H1 (cell line): ENCODE data around the gene DEDD. TPM values are rescaled to one million over a fixed set of nuclear protein-coding genes. Genes with fewer than 3 reads are reported as not detected.

Source experiments
- CTCF ChIA-PET: fragments of 300-600 bp; sonication (Branson Sonifier 250); formaldehyde crosslinking; loops from one replicate; lab custom pipeline; 2021; ENCODE audit not compliant: partially characterized antibody; lab: Charles Lee
- POLR2A ChIA-PET: fragments of 300-600 bp; sonication (Branson Sonifier 250); formaldehyde crosslinking; loops from one replicate; lab custom pipeline; 2021; ENCODE audit warnings: inconsistent platforms; ENCODE audit not compliant: partially characterized antibody; lab: Charles Lee
- DNase-seq, 2 experiments: peaks; one replicate each; pipeline versions ENCODE4 v3.0.0 to v3.0.0-alpha.2; 2010 to 2022; ENCODE audit warnings: low spot score in 2 of 2, low read depth in 1 of 2, mixed read lengths in 1 of 2
- FAIRE-seq: peaks from 2 replicates; lab custom pipeline; 2011; peaks lifted over from hg19 to GRCh38; lab: Jason Lieb, UNC
- H2AFZ ChIP-seq: 2 replicates; pipeline ENCODE4 v1.8.1; 2012; ENCODE audit warnings: low read length, inconsistent platforms
- H2AK5ac ChIP-seq: 2 replicates; pipeline ENCODE4 v1.6.1; 2013; ENCODE audit warnings: low read depth, low read length
- H2BK120ac ChIP-seq: replicated peaks from 2 replicates; pipeline ENCODE3; 2013; ENCODE audit warnings: low read depth, low read length, inconsistent platforms
- H2BK12ac ChIP-seq: 2 replicates; pipeline ENCODE4 v1.6.1; 2013; ENCODE audit warnings: low read depth, low read length
- H2BK15ac ChIP-seq: 2 replicates; pipeline ENCODE4 v1.6.1; 2013; ENCODE audit warnings: low read length
- H2BK20ac ChIP-seq: 2 replicates; pipeline ENCODE4 v1.6.1; 2013; ENCODE audit warnings: low read length
- H2BK5ac ChIP-seq: 2 replicates; pipeline ENCODE4 v1.6.1; 2013; ENCODE audit warnings: low read depth, low read length
- H3K14ac ChIP-seq: 2 replicates; pipeline ENCODE4 v1.6.1; 2013; ENCODE audit warnings: inconsistent platforms; ENCODE audit not compliant: insufficient read length
- H3K18ac ChIP-seq: 2 replicates; pipeline ENCODE4 v1.6.1; 2013; ENCODE audit warnings: low read length; ENCODE audit errors: extremely low read depth
- H3K23ac ChIP-seq: 2 replicates; pipeline ENCODE4 v1.6.1; 2013; ENCODE audit warnings: inconsistent platforms; ENCODE audit not compliant: insufficient read length
- H3K23me2 ChIP-seq: 2 replicates; pipeline ENCODE4 v1.6.1; 2013; ENCODE audit warnings: low read depth, low read length
- H3K27ac ChIP-seq: 2 replicates; pipeline ENCODE4 v1.6.1; 2011; ENCODE audit warnings: low read depth, low read length, inconsistent platforms
- H3K27me3 ChIP-seq, 4 experiments: replicated peaks in 1 of 4; 1 replicate in 1 of 4; 2 replicates in 3 of 4; pipeline versions ENCODE4 v1.6.1 to v1.8.1; 2011 to 2013; ENCODE audit warnings: low read length in 3 of 4, mild to moderate bottlenecking in 3 of 4, inconsistent platforms in 2 of 4, mixed read lengths in 2 of 4, moderate library complexity in 1 of 4; ENCODE audit not compliant: control insufficient read depth in 3 of 4, insufficient read depth in 3 of 4; ENCODE audit errors: extremely low read depth in 1 of 4
- H3K36me3 ChIP-seq, 4 experiments: 2 replicates each; pipeline versions ENCODE4 v1.6.1 to v1.8.1; 2011 to 2013; ENCODE audit warnings: mild to moderate bottlenecking in 4 of 4, low read length in 3 of 4, moderate library complexity in 2 of 4, control low read depth in 1 of 4, inconsistent platforms in 1 of 4; ENCODE audit not compliant: insufficient read depth in 4 of 4, control insufficient read depth in 2 of 4
- H3K4ac ChIP-seq: replicated peaks from 2 replicates; pipeline ENCODE3; 2013; ENCODE audit warnings: low read length, low read depth, mixed read lengths, inconsistent platforms; ENCODE audit not compliant: insufficient read length
- H3K4me1 ChIP-seq, 4 experiments: replicated peaks in 1 of 4; 1 replicate in 1 of 4; 2 replicates in 3 of 4; pipeline versions ENCODE4 v1.6.1 to v1.8.1; 2011 to 2013; ENCODE audit warnings: low read length in 3 of 4, inconsistent platforms in 2 of 4, mixed read lengths in 1 of 4; ENCODE audit not compliant: insufficient read depth in 4 of 4, control insufficient read depth in 3 of 4
- H3K4me2 ChIP-seq, 2 experiments: 2 replicates each; pipeline versions ENCODE4 v1.6.1 to v1.8.1; 2011 to 2013; ENCODE audit warnings: low read depth in 2 of 2, low read length in 2 of 2, control low read depth in 1 of 2, inconsistent platforms in 1 of 2, mild to moderate bottlenecking in 1 of 2; ENCODE audit not compliant: insufficient read depth in 1 of 2
- H3K4me3 ChIP-seq, 4 experiments: fragments of 200-600, 300-600 bp in 1 of 4; sonication (generic), shearing (Covaris generic), sonication (Bioruptor Twin) in 1 of 4; 2 replicates each; pipeline versions ENCODE4 v1.5.1 to v1.8.1; 2011 to 2016; ENCODE audit warnings: low read length in 4 of 4, low read depth in 3 of 4, control low read depth in 2 of 4, inconsistent platforms in 2 of 4, mild to moderate bottlenecking in 2 of 4, mixed read lengths in 1 of 4, moderate library complexity in 1 of 4; ENCODE audit not compliant: insufficient read depth in 2 of 4; ENCODE audit errors: extremely low read depth in 1 of 4
- H3K56ac ChIP-seq: replicated peaks from 2 replicates; pipeline ENCODE3; 2013; ENCODE audit warnings: low read depth, mild to moderate bottlenecking, mixed read lengths, low read length, inconsistent platforms; ENCODE audit not compliant: insufficient read length
- H3K79me1 ChIP-seq: 2 replicates; pipeline ENCODE4 v1.6.1; 2013; ENCODE audit warnings: low read depth, low read length, control low read depth
- H3K79me2 ChIP-seq, 2 experiments: 2 replicates each; pipeline versions ENCODE4 v1.6.1 to v1.8.1; 2012 to 2013; ENCODE audit warnings: low read length in 2 of 2, mild to moderate bottlenecking in 2 of 2, inconsistent platforms in 1 of 2; ENCODE audit not compliant: insufficient read depth in 2 of 2, control insufficient read depth in 1 of 2
- H3K9ac ChIP-seq, 4 experiments: replicated peaks in 1 of 4; 1 replicate in 1 of 4; 2 replicates in 3 of 4; pipeline versions ENCODE4 v1.6.1 to v1.8.1; 2011 to 2013; ENCODE audit warnings: low read depth in 3 of 4, low read length in 3 of 4, control low read depth in 2 of 4, mild to moderate bottlenecking in 2 of 4, moderate library complexity in 2 of 4, inconsistent platforms in 1 of 4; ENCODE audit errors: extremely low read depth in 1 of 4
- H3K9me3 ChIP-seq, 2 experiments: 2 replicates each; pipeline versions ENCODE4 v1.6.1 to v1.8.1; 2012 to 2013; ENCODE audit warnings: mild to moderate bottlenecking in 2 of 2, moderate library complexity in 2 of 2, control low read depth in 1 of 2, inconsistent platforms in 1 of 2, low read depth in 1 of 2, low read length in 1 of 2, mixed read lengths in 1 of 2; ENCODE audit not compliant: insufficient read depth in 2 of 2
- H4K20me1 ChIP-seq, 2 experiments: replicated peaks in 1 of 2; 2 replicates each; pipeline versions ENCODE3 to v1.8.1; 2011 to 2013; ENCODE audit warnings: inconsistent platforms in 2 of 2, low read length in 2 of 2, mild to moderate bottlenecking in 1 of 2; ENCODE audit not compliant: insufficient read depth in 2 of 2, control insufficient read depth in 1 of 2
- H4K5ac ChIP-seq: 2 replicates; pipeline ENCODE4 v1.6.1; 2013; ENCODE audit warnings: low read length, low read depth, mixed read lengths, inconsistent platforms; ENCODE audit not compliant: insufficient read length
- H4K8ac ChIP-seq: 2 replicates; pipeline ENCODE4 v1.8.0; 2013; ENCODE audit warnings: mild to moderate bottlenecking, moderate library complexity, low read length, inconsistent platforms; ENCODE audit not compliant: insufficient read depth; ENCODE audit errors: extremely low read depth
- H4K91ac ChIP-seq: replicated peaks from 2 replicates; pipeline ENCODE3; 2013; ENCODE audit warnings: low read length, mixed read lengths, inconsistent platforms; ENCODE audit not compliant: insufficient read length
- CTBP2 ChIP-seq: IDR thresholded peaks from 2 replicates; pipeline ENCODE4 v1.7.0; 2011; ENCODE audit warnings: borderline replicate concordance, mild to moderate bottlenecking, moderate library complexity, mixed read lengths, low read length; ENCODE audit not compliant: insufficient read depth, insufficient read length
- EZH2 ChIP-seq: fragments of 200-600 bp; sonication (generic); IDR thresholded peaks from 2 replicates; pipeline ENCODE4 v1.7.1; 2012; ENCODE audit warnings: low read depth, mild to moderate bottlenecking, moderate library complexity, low read length, inconsistent platforms; ENCODE audit not compliant: severe bottlenecking
- JUN ChIP-seq: IDR thresholded peaks from 2 replicates; pipeline ENCODE4 v1.6.1; 2011; ENCODE audit warnings: low read depth, mild to moderate bottlenecking, improper control_type of control experiment, low read length
- PHF8 ChIP-seq: fragments of 200-600 bp; sonication (generic); conservative IDR thresholded peaks from 2 replicates; pipeline ENCODE4 v1.7.1; 2012; ENCODE audit warnings: low read depth, mild to moderate bottlenecking, inconsistent platforms, low read length, moderate library complexity
- RNF2 ChIP-seq: fragments of 200-900, 300-1000 bp; sonication (generic); IDR thresholded peaks from 2 replicates; pipeline ENCODE4 v1.7.1; 2016; ENCODE audit warnings: borderline replicate concordance, low read depth, mild to moderate bottlenecking, antibody characterized with exemption, low read length; ENCODE audit not compliant: poor library complexity, severe bottlenecking; ENCODE audit errors: missing control alignments
- USF2 ChIP-seq: IDR thresholded peaks from 2 replicates; pipeline ENCODE4 v1.6.1; 2011; ENCODE audit warnings: low read length, improper control_type of control experiment
- WGBS, 2 experiments: shearing (Covaris generic) in 1 of 2; methylation state at CpG; one replicate each; pipeline versions ENCODE4 v1.1.6 to v1.1.7; 2013 to 2015; ENCODE audit warnings: low lambda C conversion rate in 2 of 2, mixed read lengths in 2 of 2, inconsistent platforms in 1 of 2, low coverage in 1 of 2, missing lambda C conversion rate in 1 of 2; ENCODE audit not compliant: insufficient replicate concordance in 2 of 2, insufficient coverage in 1 of 2, insufficient read length in 1 of 2; ENCODE audit errors: extremely low coverage in 1 of 2, missing lambda C conversion rate in 1 of 2; 5-methylcytosine and 5-hydroxymethylcytosine counted together
- polyA plus RNA-seq, 7 experiments: library from polyadenylated mRNA; depleted of rRNA in 3 of 7; stranded (reverse) in 5 of 7; unstranded in 2 of 7; fragments of >200 nt in 5 of 7; fragments of 200-250 nt in 2 of 7; gene quantifications; 1 replicate in 5 of 7; 2 replicates in 1 of 7; 4 replicates in 1 of 7; pipeline versions ENCODE4 v1.2.1 to v1.2.3, GENCODE V29; 2011 to 2013; ENCODE audit warnings: missing spikeins in 2 of 7, mixed read lengths in 2 of 7
- total RNA-seq: library from RNA; stranded (reverse); fragmentation: NEBNext Ultra II Directional; extraction: Animal tissue kit (Norgen Biotek cat#: 25700); gene quantifications from 2 replicates; pipeline ENCODE4 v1.2.1, GENCODE V29; 2021

DEDD gene
- total and polyA plus RNA-seq, 2 of the 8 experiments (the other 6 are each of a cell fraction or from before 2014, with no cell fraction given) = 42.6 to 55.9 TPM

GRCh38 chr1:161171696-161172095, 39.2 kb upstream of the DEDD start:
- no peak for DNase-seq
- H4K91ac ChIP-seq = no peak overlapping the region
- no peak overlapping the region for H2AK5ac ChIP-seq
- H3K27me3 ChIP-seq = no peaks in the 10 kb centered on the region
- H3K56ac ChIP-seq = no peak overlapping the region
- H3K18ac ChIP-seq = no peak overlapping the region
- H3K4me2 ChIP-seq = no peak overlapping the region
- peaks cover 0 to 5% of the 10 kb centered on the region in 2 experiments for H4K20me1 ChIP-seq
- peaks cover 3% of the 10 kb centered on the region; the same call in 1 of the 2 replicates for H3K23me2 ChIP-seq
- POLR2A ChIA-PET = interaction anchor here (1.0 to 1.8 kb wide), 3 partner anchors 13 to 31 kb away, joined by 3 to 7 read pairs (median 4); partner anchors contain the start of genes NDUFS2 and UFC1
- peaks cover 4% of the 10 kb centered on the region for H3K79me1 ChIP-seq
- no peak overlapping the region for H3K9ac ChIP-seq
- no peak for FAIRE-seq
- H3K23ac ChIP-seq = no peak overlapping the region
- no peak overlapping the region for H3K14ac ChIP-seq
- no peak overlapping the region for H2BK120ac ChIP-seq
- no peak overlapping the region for H2BK5ac ChIP-seq
- H3K4me1 ChIP-seq = peaks cover 0 to 7% (median 2%) of the 10 kb centered on the region in 4 experiments; a peak in 3 of 7 replicates
- H3K36me3 ChIP-seq = peaks cover 13 to 43% (median 35%) of the 10 kb centered on the region in 4 experiments
- H2BK15ac ChIP-seq = no peak overlapping the region
- no peak overlapping the region for H2AFZ ChIP-seq
- no peak overlapping the region for H2BK12ac ChIP-seq
- H4K5ac ChIP-seq = no peak overlapping the region
- peaks cover 0 to 3% of the 10 kb centered on the region in 2 experiments; a peak in 1 of 4 replicates for H3K79me2 ChIP-seq
- H4K8ac ChIP-seq = no peak overlapping the region
- CTCF ChIA-PET = interaction anchor here (0.8 to 2.5 kb wide), 12 partner anchors 10 to 74 kb away, joined by 3 to 10 read pairs (median 3); partner anchors contain the start of genes ADAMTS4 and TOMM40L
- H2BK20ac ChIP-seq = no peak overlapping the region
- WGBS, 2 experiments = 93% methylated on average over 12 of the region's 12 CpGs; no CpG with 5 or more reads in 1 of the 2 experiments
- H3K9me3 ChIP-seq = no peaks in the 10 kb centered on the region
- TF ChIP-seq EZH2 (no peak), JUN (no peak), PHF8 (no peak), RNF2 (no peak), CTBP2 (no peak), USF2 (no peak)
- H3K27ac ChIP-seq = no peak overlapping the region
- no peak overlapping the region for H3K4me3 ChIP-seq
- no peak overlapping the region for H3K4ac ChIP-seq
